CD4-positive, alpha-beta T cell (primary cell): ENCODE measurements around the gene PAK1. TPM values are rescaled to one million over a fixed set of nuclear protein-coding genes. Genes with fewer than 3 reads are reported as not detected.

Source experiments
- ATAC-seq: fragments of 200-7000 bp; cut with Tn5 transposase; one replicate; pipeline ENCODE4 v1.10.0; 2022; ENCODE audit warnings: mild to moderate bottlenecking; ENCODE audit not compliant: poor library complexity
- CTCF ChIA-PET: fragments of 350-600 bp; sonication (Branson Sonifier 250); formaldehyde crosslinking; loops from one replicate; lab custom pipeline; 2021; ENCODE audit warnings: antibody characterized with exemption, inconsistent platforms; lab: Charles Lee
- POLR2A ChIA-PET: fragments of 350-600 bp; sonication (Branson Sonifier 250); formaldehyde crosslinking; loops from one replicate; lab custom pipeline; 2021; ENCODE audit warnings: antibody characterized with exemption, inconsistent platforms; lab: Charles Lee
- DNase-seq, 14 experiments: peaks; one replicate each; pipeline ENCODE4 v3.0.0-alpha.2; 2013 to 2020; ENCODE audit warnings: mixed read lengths in 2 of 14
- H3K27ac ChIP-seq, 2 donors: one replicate each; pipeline versions ENCODE4 v1.5.1 to v1.7.0; 2013; ENCODE audit warnings: low read length in 2 of 2, low read depth in 1 of 2, mild to moderate bottlenecking in 1 of 2
- H3K27me3 ChIP-seq, 2 experiments: 1 replicate in 1 of 2; 2 replicates in 1 of 2; pipeline versions ENCODE4 v1.6.1 to v1.7.0; 2013; ENCODE audit warnings: low read length in 2 of 2, control low read depth in 1 of 2, mild to moderate bottlenecking in 1 of 2, moderate library complexity in 1 of 2; ENCODE audit not compliant: insufficient read depth in 2 of 2, control insufficient read depth in 1 of 2
- H3K36me3 ChIP-seq: one replicate; pipeline ENCODE4 v1.6.1; 2013; ENCODE audit warnings: low read length, control low read depth; ENCODE audit not compliant: insufficient read depth
- H3K4me1 ChIP-seq: one replicate; pipeline ENCODE4 v1.6.1; 2013; ENCODE audit warnings: low read length, control low read depth; ENCODE audit not compliant: insufficient read depth
- H3K4me3 ChIP-seq: one replicate; pipeline ENCODE4 v1.5.1; 2013; ENCODE audit warnings: mild to moderate bottlenecking, low read length, moderate library complexity
- H3K9me3 ChIP-seq, 2 experiments: 1 replicate in 1 of 2; 2 replicates in 1 of 2; pipeline versions ENCODE4 v1.6.1 to v1.7.0; 2013; ENCODE audit warnings: low read length in 2 of 2, mild to moderate bottlenecking in 2 of 2, control low read depth in 1 of 2, moderate library complexity in 1 of 2; ENCODE audit not compliant: control insufficient read depth in 1 of 2, insufficient read depth in 1 of 2
- H3K27ac Mint-ChIP-seq: one replicate; pipeline ENCODE4 v1.8.0; 2020; ENCODE audit warnings: mixed read lengths
- H3K27me3 Mint-ChIP-seq: one replicate; pipeline ENCODE4 v1.8.0; 2021; ENCODE audit warnings: mixed read lengths
- H3K36me3 Mint-ChIP-seq: one replicate; pipeline ENCODE4 v1.8.0; 2021; ENCODE audit warnings: low read depth, mixed read lengths
- H3K4me1 Mint-ChIP-seq: one replicate; pipeline ENCODE4 v1.8.0; 2021; ENCODE audit warnings: low read depth, mixed read lengths
- H3K4me3 Mint-ChIP-seq: one replicate; pipeline ENCODE4 v1.8.0; 2020; ENCODE audit warnings: mild to moderate bottlenecking, mixed read lengths
- H3K9me3 Mint-ChIP-seq: one replicate; pipeline ENCODE4 v1.8.0; 2020; ENCODE audit warnings: mixed read lengths
- intact Hi-C, 2 experiments: fragments of 100-400 bp; cut with DNase I in 1 of 2; cut with micrococcal nuclease in 1 of 2; formaldehyde crosslinking; loops; one replicate each; pipeline versions ENCODE4 v1.15.1 to v1.9.0; 2023 to 2025; cut with DNase I, micrococcal nuclease
- total RNA-seq, 174 experiments: library from RNA in 2 of 174; stranded (reverse) in 2 of 174; gene quantifications; one replicate each; pipeline ENCODE4 v1.2.3 and lab custom pipeline; 2021 to 2026
- TF ChIP-seq, protein P1 (sequence below): fragments of 200-600 bp; IDR thresholded peaks from one replicate; pipeline ENCODE4 v1.8.0; 2022; ENCODE audit warnings: antibody characterized with exemption, mild to moderate bottlenecking

The PAK1 gene
- total RNA-seq, 2 experiments from 2014 or later: 6.9 to 12.6 TPM

DNA sequence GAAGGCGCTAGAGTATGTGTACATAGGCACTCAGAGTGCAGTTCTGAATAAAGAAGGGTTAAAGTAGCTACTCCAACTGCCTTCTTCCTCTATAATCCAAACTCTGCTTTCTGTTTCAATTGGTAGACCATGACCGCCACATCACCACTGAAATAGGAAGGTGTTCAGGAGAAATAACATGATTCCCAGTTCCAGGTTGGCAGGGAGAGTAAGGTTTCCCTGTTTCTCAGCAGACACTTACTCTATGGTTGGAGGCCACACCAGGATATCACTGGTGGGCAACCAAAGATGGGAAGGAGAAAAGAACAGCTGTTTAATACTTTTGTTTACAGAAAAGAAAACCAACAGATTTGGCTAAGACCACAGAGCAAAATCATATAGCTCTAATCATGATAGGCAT is 37.9 kb downstream of the PAK1 start:
- TF ChIP-seq, protein P1, sequence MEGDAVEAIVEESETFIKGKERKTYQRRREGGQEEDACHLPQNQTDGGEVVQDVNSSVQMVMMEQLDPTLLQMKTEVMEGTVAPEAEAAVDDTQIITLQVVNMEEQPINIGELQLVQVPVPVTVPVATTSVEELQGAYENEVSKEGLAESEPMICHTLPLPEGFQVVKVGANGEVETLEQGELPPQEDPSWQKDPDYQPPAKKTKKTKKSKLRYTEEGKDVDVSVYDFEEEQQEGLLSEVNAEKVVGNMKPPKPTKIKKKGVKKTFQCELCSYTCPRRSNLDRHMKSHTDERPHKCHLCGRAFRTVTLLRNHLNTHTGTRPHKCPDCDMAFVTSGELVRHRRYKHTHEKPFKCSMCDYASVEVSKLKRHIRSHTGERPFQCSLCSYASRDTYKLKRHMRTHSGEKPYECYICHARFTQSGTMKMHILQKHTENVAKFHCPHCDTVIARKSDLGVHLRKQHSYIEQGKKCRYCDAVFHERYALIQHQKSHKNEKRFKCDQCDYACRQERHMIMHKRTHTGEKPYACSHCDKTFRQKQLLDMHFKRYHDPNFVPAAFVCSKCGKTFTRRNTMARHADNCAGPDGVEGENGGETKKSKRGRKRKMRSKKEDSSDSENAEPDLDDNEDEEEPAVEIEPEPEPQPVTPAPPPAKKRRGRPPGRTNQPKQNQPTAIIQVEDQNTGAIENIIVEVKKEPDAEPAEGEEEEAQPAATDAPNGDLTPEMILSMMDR: no peak
- no peak for DNase-seq
- Mint-ChIP-seq H3K9me3 (no peaks in the 10 kb centered on the region), H3K4me1 (no peaks in the 10 kb centered on the region), H3K27ac (no peak overlapping the region), H3K4me3 (no peak overlapping the region), H3K27me3 (no peaks in the 10 kb centered on the region), H3K36me3 (no peaks in the 10 kb centered on the region)
- CTCF ChIA-PET: interaction anchor here (0.8 kb wide), 1 partner anchor 33 kb away, joined by 3 read pairs; no protein-coding TSS in a partner anchor
- H3K27me3 ChIP-seq: no peaks in the 10 kb centered on the region
- no peaks in the 10 kb centered on the region for H3K4me1 ChIP-seq
- intact Hi-C loops: no loop called here
- no peak overlapping the region for H3K4me3 ChIP-seq
- ATAC-seq: no peak
- H3K9me3 ChIP-seq: no peaks in the 10 kb centered on the region
- no peaks in the 10 kb centered on the region for H3K36me3 ChIP-seq
- POLR2A ChIA-PET: no interaction called here
- no peak overlapping the region for H3K27ac ChIP-seq

DNA sequence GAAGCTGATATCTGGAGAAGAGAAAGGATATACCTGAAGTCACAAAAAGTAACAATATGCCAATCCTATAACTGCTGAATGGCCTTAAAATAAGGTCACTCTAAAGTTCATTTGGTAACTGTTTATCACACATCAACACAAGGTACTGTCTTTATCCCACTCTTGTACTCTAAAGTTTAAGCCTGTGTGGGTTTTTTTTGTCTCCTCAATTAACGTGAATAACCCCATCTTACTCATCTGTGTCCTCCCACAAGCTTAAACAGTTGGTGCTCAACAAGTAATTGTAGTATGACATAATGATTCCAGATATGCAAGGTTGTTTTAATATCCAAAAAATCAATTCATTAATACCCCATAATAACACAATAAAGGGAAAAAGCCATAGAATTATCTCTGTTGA is 42.1 kb downstream of the PAK1 start:
- Histone ChIP-seq H3K4me1 (no peaks in the 10 kb centered on the region), H3K9me3 (no peaks in the 10 kb centered on the region), H3K4me3 (no peak overlapping the region), H3K27me3 (no peaks in the 10 kb centered on the region), H3K27ac (no peak overlapping the region), H3K36me3 (no peaks in the 10 kb centered on the region)
- ChIA-PET CTCF (interaction anchor here (0.9 kb wide), 1 partner anchor 15 kb away, joined by 3 read pairs; no protein-coding TSS in a partner anchor), POLR2A (no interaction called here)
- Mint-ChIP-seq H3K27ac (no peak overlapping the region), H3K9me3 (no peaks in the 10 kb centered on the region), H3K36me3 (no peaks in the 10 kb centered on the region), H3K4me1 (no peaks in the 10 kb centered on the region), H3K4me3 (no peak overlapping the region), H3K27me3 (peaks cover 5% of the 10 kb centered on the region)
- ATAC-seq: no peak
- intact Hi-C loops: no loop called here
- TF ChIP-seq, protein P1: no peak
- no peak for DNase-seq

- no peaks in the 10 kb centered on the region for H3K27me3 ChIP-seq
- H3K4me1 Mint-ChIP-seq: no peaks in the 10 kb centered on the region
- H3K27ac ChIP-seq: no peak overlapping the region
- peaks cover 5% of the 10 kb centered on the region for H3K27me3 Mint-ChIP-seq
- ChIA-PET POLR2A (no interaction called here), CTCF (no interaction called here)
- DNase-seq: no peak
- H3K9me3 ChIP-seq: no peaks in the 10 kb centered on the region
- H3K4me3 Mint-ChIP-seq: no peak overlapping the region
- no peaks in the 10 kb centered on the region for H3K4me1 ChIP-seq
- H3K36me3 Mint-ChIP-seq: no peaks in the 10 kb centered on the region
- no peak overlapping the region for H3K27ac Mint-ChIP-seq
- intact Hi-C loops: no loop called here
- no peak overlapping the region for H3K4me3 ChIP-seq
- ATAC-seq: no peak
- no peaks in the 10 kb centered on the region for H3K36me3 ChIP-seq
- TF ChIP-seq, protein P1: no peak
- H3K9me3 Mint-ChIP-seq: no peaks in the 10 kb centered on the region
Measured at GRCh38 chr11:77428598-77428997, 45.3 kb downstream of the PAK1 start.
